Hematopoietic multipotent progenitor cell (in vitro differentiated cells): ENCODE data around the gene NPY4R2. TPM values are rescaled to one million over a fixed set of nuclear protein-coding genes. Genes with fewer than 3 reads are reported as not detected.

Experiments used
- total RNA-seq: library from RNA; depleted of rRNA; stranded (reverse); fragments of >200 nt; gene quantifications from one replicate; pipeline ENCODE4 v1.2.3, GENCODE V29; 2012

The NPY4R2 gene
- total RNA-seq, 1 donor: under 0.01 TPM

Other genes with a start within 250 kb of the NPY4R2 start
- gene SYT15B, start 155.1 kb upstream of the NPY4R2 start, total RNA-seq: under 0.01 TPM
- gene FAM25C, start 81.1 kb downstream of the NPY4R2 start, total RNA-seq: not detected